WTC11 (cell line): ENCODE results near the gene SYDE2.

Experiments
- ATF6 ChIP-seq: sonication (generic); formaldehyde crosslinking; IDR thresholded peaks from 2 replicates; pipeline ENCODE4 v1.8.1; 2023; ENCODE audit warnings: mild to moderate bottlenecking, missing genetic modification reagents
- CREB1 ChIP-seq: sonication (generic); formaldehyde crosslinking; IDR thresholded peaks from 2 replicates; pipeline ENCODE4 v1.8.0; 2023; ENCODE audit warnings: mild to moderate bottlenecking, missing genetic modification reagents
- ESRRA ChIP-seq: sonication (generic); formaldehyde crosslinking; IDR thresholded peaks from 2 replicates; pipeline ENCODE4 v1.8.1; 2022; ENCODE audit warnings: mild to moderate bottlenecking, missing genetic modification reagents, borderline replicate concordance
- GTF2I ChIP-seq: fragments of 250-450 bp; sonication (Bioruptor Pico); conservative IDR thresholded peaks from 2 replicates; pipeline ENCODE4 v1.4.0; 2021; ENCODE audit warnings: mild to moderate bottlenecking
- IRF1 ChIP-seq: sonication (generic); formaldehyde crosslinking; IDR thresholded peaks from 2 replicates; pipeline ENCODE4 v1.8.0; 2023; ENCODE audit warnings: missing genetic modification reagents
- IRF2 ChIP-seq: sonication (generic); formaldehyde crosslinking; IDR thresholded peaks from 2 replicates; pipeline ENCODE4 v1.8.0; 2022; ENCODE audit warnings: low read depth, missing genetic modification reagents, borderline replicate concordance
- MAX ChIP-seq: sonication (generic); formaldehyde crosslinking; IDR thresholded peaks from 2 replicates; pipeline ENCODE4 v1.8.0; 2022; ENCODE audit warnings: mild to moderate bottlenecking, missing genetic modification reagents
- MYBL2 ChIP-seq: sonication (generic); formaldehyde crosslinking; IDR thresholded peaks from 2 replicates; pipeline ENCODE4 v1.8.1; 2023; ENCODE audit warnings: mild to moderate bottlenecking, moderate library complexity, missing genetic modification reagents
- NR2C2 ChIP-seq: sonication (generic); formaldehyde crosslinking; IDR thresholded peaks from 2 replicates; pipeline ENCODE4 v1.8.0; 2022; ENCODE audit warnings: mild to moderate bottlenecking, missing genetic modification reagents
- NR3C1 ChIP-seq: sonication (generic); formaldehyde crosslinking; conservative IDR thresholded peaks from 2 replicates; pipeline ENCODE4 v1.8.1; 2023; ENCODE audit warnings: low read depth, mild to moderate bottlenecking, missing genetic modification reagents
- SP1 ChIP-seq: sonication (generic); formaldehyde crosslinking; conservative IDR thresholded peaks from 2 replicates; pipeline ENCODE4 v1.8.1; 2022; ENCODE audit warnings: missing genetic modification reagents
- TP53 ChIP-seq: sonication (generic); formaldehyde crosslinking; IDR thresholded peaks from 2 replicates; pipeline ENCODE4 v1.8.1; 2023; ENCODE audit warnings: mild to moderate bottlenecking, missing genetic modification reagents
- TF ChIP-seq, protein P1 (sequence below): fragments of 200-600 bp; IDR thresholded peaks from 2 replicates; pipeline ENCODE4 v1.8.0; 2022; ENCODE audit warnings: antibody characterized with exemption
- TF ChIP-seq, protein P2 (sequence below): sonication (generic); formaldehyde crosslinking; IDR thresholded peaks from 2 replicates; pipeline ENCODE4 v1.8.0; 2023; ENCODE audit warnings: missing genetic modification reagents, mild to moderate bottlenecking, borderline replicate concordance

DNA sequence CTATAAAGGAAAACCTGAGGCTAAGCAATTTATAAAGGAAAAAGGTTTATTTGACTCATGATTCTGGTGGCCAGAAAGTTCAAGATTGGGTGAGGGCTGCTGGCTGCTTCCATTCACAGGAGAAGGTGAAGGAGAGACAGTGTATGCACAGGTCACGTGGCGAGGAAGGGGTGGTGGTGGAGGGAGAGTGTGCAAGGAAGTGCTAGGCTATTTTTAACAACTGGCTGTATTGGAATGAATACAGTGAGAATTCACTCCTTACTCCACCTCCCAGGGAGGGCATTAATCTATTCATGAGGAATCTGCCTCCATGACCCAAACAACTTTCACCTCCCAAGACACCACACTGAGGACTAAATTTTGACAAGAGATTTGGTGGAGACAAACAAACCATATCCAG, 51.0 kb downstream of the SYDE2 start:
- TF ChIP-seq, protein P1, sequence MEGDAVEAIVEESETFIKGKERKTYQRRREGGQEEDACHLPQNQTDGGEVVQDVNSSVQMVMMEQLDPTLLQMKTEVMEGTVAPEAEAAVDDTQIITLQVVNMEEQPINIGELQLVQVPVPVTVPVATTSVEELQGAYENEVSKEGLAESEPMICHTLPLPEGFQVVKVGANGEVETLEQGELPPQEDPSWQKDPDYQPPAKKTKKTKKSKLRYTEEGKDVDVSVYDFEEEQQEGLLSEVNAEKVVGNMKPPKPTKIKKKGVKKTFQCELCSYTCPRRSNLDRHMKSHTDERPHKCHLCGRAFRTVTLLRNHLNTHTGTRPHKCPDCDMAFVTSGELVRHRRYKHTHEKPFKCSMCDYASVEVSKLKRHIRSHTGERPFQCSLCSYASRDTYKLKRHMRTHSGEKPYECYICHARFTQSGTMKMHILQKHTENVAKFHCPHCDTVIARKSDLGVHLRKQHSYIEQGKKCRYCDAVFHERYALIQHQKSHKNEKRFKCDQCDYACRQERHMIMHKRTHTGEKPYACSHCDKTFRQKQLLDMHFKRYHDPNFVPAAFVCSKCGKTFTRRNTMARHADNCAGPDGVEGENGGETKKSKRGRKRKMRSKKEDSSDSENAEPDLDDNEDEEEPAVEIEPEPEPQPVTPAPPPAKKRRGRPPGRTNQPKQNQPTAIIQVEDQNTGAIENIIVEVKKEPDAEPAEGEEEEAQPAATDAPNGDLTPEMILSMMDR: no peak
- TF ChIP-seq MAX (no peak), GTF2I (CRISPR knock-in tag) (no peak), TP53 (CRISPR knock-in tag) (no peak), ATF6 (no peak), NR2C2 (CRISPR knock-in tag) (no peak), ESRRA (CRISPR knock-in tag) (no peak), MYBL2 (CRISPR knock-in tag) (no peak), CREB1 (CRISPR knock-in tag) (no peak), NR3C1 (CRISPR knock-in tag) (no peak), IRF1 (CRISPR knock-in tag) (no peak), IRF2 (no peak), SP1 (CRISPR knock-in tag) (no peak)
- TF ChIP-seq, protein P2, sequence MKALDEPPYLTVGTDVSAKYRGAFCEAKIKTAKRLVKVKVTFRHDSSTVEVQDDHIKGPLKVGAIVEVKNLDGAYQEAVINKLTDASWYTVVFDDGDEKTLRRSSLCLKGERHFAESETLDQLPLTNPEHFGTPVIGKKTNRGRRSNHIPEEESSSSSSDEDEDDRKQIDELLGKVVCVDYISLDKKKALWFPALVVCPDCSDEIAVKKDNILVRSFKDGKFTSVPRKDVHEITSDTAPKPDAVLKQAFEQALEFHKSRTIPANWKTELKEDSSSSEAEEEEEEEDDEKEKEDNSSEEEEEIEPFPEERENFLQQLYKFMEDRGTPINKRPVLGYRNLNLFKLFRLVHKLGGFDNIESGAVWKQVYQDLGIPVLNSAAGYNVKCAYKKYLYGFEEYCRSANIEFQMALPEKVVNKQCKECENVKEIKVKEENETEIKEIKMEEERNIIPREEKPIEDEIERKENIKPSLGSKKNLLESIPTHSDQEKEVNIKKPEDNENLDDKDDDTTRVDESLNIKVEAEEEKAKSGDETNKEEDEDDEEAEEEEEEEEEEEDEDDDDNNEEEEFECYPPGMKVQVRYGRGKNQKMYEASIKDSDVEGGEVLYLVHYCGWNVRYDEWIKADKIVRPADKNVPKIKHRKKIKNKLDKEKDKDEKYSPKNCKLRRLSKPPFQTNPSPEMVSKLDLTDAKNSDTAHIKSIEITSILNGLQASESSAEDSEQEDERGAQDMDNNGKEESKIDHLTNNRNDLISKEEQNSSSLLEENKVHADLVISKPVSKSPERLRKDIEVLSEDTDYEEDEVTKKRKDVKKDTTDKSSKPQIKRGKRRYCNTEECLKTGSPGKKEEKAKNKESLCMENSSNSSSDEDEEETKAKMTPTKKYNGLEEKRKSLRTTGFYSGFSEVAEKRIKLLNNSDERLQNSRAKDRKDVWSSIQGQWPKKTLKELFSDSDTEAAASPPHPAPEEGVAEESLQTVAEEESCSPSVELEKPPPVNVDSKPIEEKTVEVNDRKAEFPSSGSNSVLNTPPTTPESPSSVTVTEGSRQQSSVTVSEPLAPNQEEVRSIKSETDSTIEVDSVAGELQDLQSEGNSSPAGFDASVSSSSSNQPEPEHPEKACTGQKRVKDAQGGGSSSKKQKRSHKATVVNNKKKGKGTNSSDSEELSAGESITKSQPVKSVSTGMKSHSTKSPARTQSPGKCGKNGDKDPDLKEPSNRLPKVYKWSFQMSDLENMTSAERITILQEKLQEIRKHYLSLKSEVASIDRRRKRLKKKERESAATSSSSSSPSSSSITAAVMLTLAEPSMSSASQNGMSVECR (CRISPR knock-in tag): no peak
